Measurements from ENCODE around the gene SARNP.
"Not testable (repeated sequence)": the region's sequence is repeated elsewhere in the genome, so short reads cannot be mapped to it uniquely, and the experiment has no call there.

Gene SARNP

GRCh38 chr12:55839345-55840140 lies 22.0 kb upstream of the SARNP start:
- DNase-seq (ENCODE audit: low spot score): no peak

GRCh38 chr12:55838361-55838760 lies 20.8 kb upstream of the SARNP start:
- no peak for DNase-seq (ENCODE audit: low spot score)

- DNase-seq (ENCODE audit: low spot score): not testable (repeated sequence)
These were observed 16.9 kb upstream of the SARNP start for GRCh38 chr12:55834400-55834799.

- DNase-seq (ENCODE audit: low spot score): no peak
These were observed 15.5 kb upstream of the SARNP start for GRCh38 chr12:55833056-55833455.

GRCh38 chr12:55831447-55831815 lies 13.9 kb upstream of the SARNP start:
- DNase-seq (ENCODE audit: low spot score): no peak

GRCh38 chr12:55830601-55831446 lies 13.3 kb upstream of the SARNP start:
- peak; percentile 84 for DNase-seq (ENCODE audit: low spot score)

GRCh38 chr12:55829967-55830600 lies 12.6 kb upstream of the SARNP start:
- peak; percentile 74 for DNase-seq (ENCODE audit: low spot score)

- no peak for DNase-seq (ENCODE audit: low spot score)
These were observed 10.8 kb upstream of the SARNP start for GRCh38 chr12:55828357-55828756.

- DNase-seq (ENCODE audit: low spot score): no peak
These were observed 10.3 kb upstream of the SARNP start for GRCh38 chr12:55827806-55828205.

GRCh38 chr12:55824726-55825125 lies 7.2 kb upstream of the SARNP start:
- DNase-seq (ENCODE audit: low spot score): no peak

- no peak for DNase-seq (ENCODE audit: low spot score)
These were observed 5.9 kb upstream of the SARNP start for GRCh38 chr12:55823419-55823818.

GRCh38 chr12:55822228-55822627 lies 4.7 kb upstream of the SARNP start:
- DNase-seq (ENCODE audit: low spot score): no peak

- DNase-seq (ENCODE audit: low spot score): no peak
These were observed 3.2 kb upstream of the SARNP start for GRCh38 chr12:55820679-55821078.

- no peak for DNase-seq (ENCODE audit: low spot score)
These were observed 1.4 kb upstream of the SARNP start for GRCh38 chr12:55818886-55819285.

GRCh38 chr12:55818140-55818728 lies 710 bp upstream of the SARNP start:
- no peak for DNase-seq (ENCODE audit: low spot score)

GRCh38 chr12:55816881-55817344 lies 611 bp downstream of the SARNP start:
- no peak for DNase-seq (ENCODE audit: low spot score)

- DNase-seq (ENCODE audit: low spot score): no peak
These were observed 2.1 kb downstream of the SARNP start for GRCh38 chr12:55815473-55815872.

- DNase-seq (ENCODE audit: low spot score): no peak
These were observed 3.3 kb downstream of the SARNP start for GRCh38 chr12:55814257-55814656.

GRCh38 chr12:55812088-55812487 lies 5.4 kb downstream of the SARNP start:
- DNase-seq (ENCODE audit: low spot score): no peak

- no peak for DNase-seq (ENCODE audit: low spot score)
These were observed 8.2 kb downstream of the SARNP start for GRCh38 chr12:55809274-55809673.

GRCh38 chr12:55806982-55807381 lies 10.5 kb downstream of the SARNP start:
- DNase-seq (ENCODE audit: low spot score): no peak

GRCh38 chr12:55797550-55797949 lies 20.0 kb downstream of the SARNP start:
- no peak for DNase-seq (ENCODE audit: low spot score)

All from Ammon's horn (tissue), 1 donor.